ELR (cell line): ENCODE results near the gene NUDT4.

Experiments used
- DNase-seq: peaks from one replicate; pipeline ENCODE4 v3.0.0-alpha.2; 2015; ENCODE audit warnings: low read depth

Gene NUDT4

GRCh38 chr12:93377252-93378195 is at the start of gene NUDT4:
NUDT4 (plus strand) TSS chr12:93377925; CDS start chr12:93378323, 398 bp downstream.
- peak; percentile 92 for DNase-seq

- DNase-seq, result no peak
Observed at GRCh38 chr12:93333054-93333453, 44.7 kb upstream of the NUDT4 start.

GRCh38 chr12:93333828-93334227 is 43.9 kb upstream of the NUDT4 start:
- DNase-seq, result no peak

GRCh38 chr12:93335603-93336162 is 42.0 kb upstream of the NUDT4 start:
- DNase-seq, result no peak

GRCh38 chr12:93336291-93336741 is 41.4 kb upstream of the NUDT4 start:
- DNase-seq, result peak; percentile 43

GRCh38 chr12:93338598-93338997 is 39.1 kb upstream of the NUDT4 start:
- DNase-seq, result no peak

- no peak for DNase-seq
Observed at GRCh38 chr12:93339695-93340094, 38.0 kb upstream of the NUDT4 start.

- DNase-seq, result no peak
Observed at GRCh38 chr12:93341409-93342049, 36.2 kb upstream of the NUDT4 start.

GRCh38 chr12:93347054-93347785 is 30.5 kb upstream of the NUDT4 start:
- DNase-seq, result no peak

GRCh38 chr12:93348575-93349435 is 28.9 kb upstream of the NUDT4 start:
- DNase-seq, result peak; percentile 37

- DNase-seq, result no peak
Observed at GRCh38 chr12:93351726-93352125, 26.0 kb upstream of the NUDT4 start.

- DNase-seq, result no peak
Observed at GRCh38 chr12:93352321-93352720, 25.4 kb upstream of the NUDT4 start.

GRCh38 chr12:93356214-93356613 is 21.5 kb upstream of the NUDT4 start:
- DNase-seq, result no peak

GRCh38 chr12:93358058-93358457 is 19.7 kb upstream of the NUDT4 start:
- no peak for DNase-seq

- no peak for DNase-seq
Observed at GRCh38 chr12:93358821-93359220, 18.9 kb upstream of the NUDT4 start.

GRCh38 chr12:93360688-93361087 is 17.0 kb upstream of the NUDT4 start:
- no peak for DNase-seq

- DNase-seq, result no peak
Observed at GRCh38 chr12:93361151-93361919, 16.4 kb upstream of the NUDT4 start.

GRCh38 chr12:93363841-93364297 is 13.9 kb upstream of the NUDT4 start:
- no peak for DNase-seq

- DNase-seq, result no peak
Observed at GRCh38 chr12:93365616-93366405, 11.9 kb upstream of the NUDT4 start.
